Measurements from ENCODE around the gene SEPTIN11. TPM values are rescaled to one million over a fixed set of nuclear protein-coding genes. Genes with fewer than 3 reads are reported as not detected.

Gene SEPTIN11
- total and polyA plus RNA-seq, 2 of the 8 experiments (the other 6 are each of a cell fraction or from before 2014, with no cell fraction given) = 32.2 to 110 TPM

DNA sequence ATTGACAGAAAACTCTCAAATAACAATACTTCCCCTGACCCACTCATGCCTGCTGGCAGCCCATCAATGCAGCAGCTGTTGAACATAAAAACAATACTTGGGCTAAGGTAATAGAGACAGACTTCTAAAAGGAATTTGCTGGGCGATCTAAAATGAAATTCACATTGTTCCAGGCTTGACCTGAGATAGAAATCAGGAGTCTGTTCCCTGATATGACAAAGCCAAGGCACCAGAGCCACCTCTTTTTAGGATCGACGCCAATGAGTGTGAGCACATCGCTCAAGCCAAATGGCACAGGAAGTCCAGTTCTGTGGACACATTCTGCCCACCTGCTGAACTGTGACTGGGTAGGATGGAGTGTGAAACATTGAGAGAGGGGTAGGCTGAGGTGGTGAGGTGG lies 4.9 kb downstream of the SEPTIN11 start:
- Histone ChIP-seq H2BK120ac (replicated peaks; ENCODE audit: low read depth, low read length) (no peak overlapping the region), H3K27ac (ENCODE audit: low read depth, low read length) (no peak overlapping the region), H3K56ac (replicated peaks; ENCODE audit: insufficient read length, low read depth, low read length) (no peak overlapping the region), H3K14ac (ENCODE audit: insufficient read length) (no peak overlapping the region), H4K91ac (replicated peaks; ENCODE audit: insufficient read length, low read length) (no peak overlapping the region), H3K23me2 (ENCODE audit: low read depth, low read length) (peaks cover 10% of the 10 kb centered on the region), H2BK20ac (ENCODE audit: low read length) (no peak overlapping the region), H3K18ac (ENCODE audit: extremely low read depth, low read length) (no peak overlapping the region), H3K79me1 (ENCODE audit: low read depth, low read length) (peaks cover 3% of the 10 kb centered on the region; the same call in 1 of the 2 replicates), H4K5ac (ENCODE audit: insufficient read length, low read depth, low read length) (no peak overlapping the region), H2AFZ (ENCODE audit: low read length) (no peak overlapping the region), H3K4me3 (ENCODE audit: extremely low read depth in 1 of 4, insufficient read depth in 2 of 4, low read depth in 3 of 4, low read length in 4 of 4) (no peak overlapping the region), H3K9me3 (ENCODE audit: insufficient read depth in 2 of 2, low read depth in 1 of 2, low read length in 1 of 2) (no peaks in the 10 kb centered on the region), H4K20me1 (replicated peaks in 1 of 2; ENCODE audit: control insufficient read depth in 1 of 2, insufficient read depth in 2 of 2, low read length in 2 of 2) (peaks cover 0 to 4% of the 10 kb centered on the region in 2 experiments), H2BK15ac (ENCODE audit: low read length) (no peak overlapping the region), H3K23ac (ENCODE audit: insufficient read length) (peak overlapping the region; percentile 37), H3K4me1 (replicated peaks in 1 of 4; ENCODE audit: control insufficient read depth in 3 of 4, insufficient read depth in 4 of 4, low read length in 3 of 4) (peaks cover 0 to 3% (median 0%) of the 10 kb centered on the region in 4 experiments; a peak in 1 of 7 replicates), H2AK5ac (ENCODE audit: low read depth, low read length) (no peak overlapping the region), H3K79me2 (ENCODE audit: control insufficient read depth in 1 of 2, insufficient read depth in 2 of 2, low read length in 2 of 2) (peaks cover 0 to 62% of the 10 kb centered on the region in 2 experiments; a peak in 3 of 4 replicates), H3K4ac (replicated peaks; ENCODE audit: insufficient read length, low read depth, low read length) (peak overlapping the region; percentile 58), H2BK5ac (ENCODE audit: low read depth, low read length) (no peak overlapping the region), H3K9ac (replicated peaks in 1 of 4; ENCODE audit: extremely low read depth in 1 of 4, low read depth in 3 of 4, low read length in 3 of 4) (no peak overlapping the region), H3K27me3 (replicated peaks in 1 of 4; ENCODE audit: control insufficient read depth in 3 of 4, extremely low read depth in 1 of 4, insufficient read depth in 3 of 4, low read length in 3 of 4) (no peaks in the 10 kb centered on the region; a peak in 1 of 7 replicates), H3K4me2 (ENCODE audit: insufficient read depth in 1 of 2, low read depth in 2 of 2, low read length in 2 of 2) (no peak overlapping the region), H3K36me3 (ENCODE audit: control insufficient read depth in 2 of 4, insufficient read depth in 4 of 4, low read length in 3 of 4) (no peaks in the 10 kb centered on the region), H2BK12ac (ENCODE audit: low read depth, low read length) (no peak overlapping the region), H4K8ac (ENCODE audit: extremely low read depth, insufficient read depth, low read length) (no peak overlapping the region)
- FAIRE-seq (no peak), DNase-seq (ENCODE audit: low read depth in 1 of 2, low spot score in 2 of 2) (no peak)
- ChIA-PET CTCF (ENCODE audit: partially characterized antibody) (interaction anchor here (1.4 kb wide), 2 partner anchors 19 to 22 kb away, joined by 3 to 4 read pairs; no protein-coding TSS in a partner anchor), POLR2A (ENCODE audit: partially characterized antibody) (no interaction called here)
- TF ChIP-seq CHD2 (IDR thresholded peaks at IDR 0.05; ENCODE audit: low read length) (no peak), RXRA (IDR thresholded peaks at IDR 0.05; ENCODE audit: insufficient read depth, low read depth, low read length) (no peak), HDAC2 (IDR thresholded peaks at IDR 0.05; ENCODE audit: borderline replicate concordance in 1 of 2, low read depth in 2 of 2, low read length in 2 of 2) (no peak), CREB1 (IDR thresholded peaks at IDR 0.05) (no peak), POLR2A (IDR thresholded peaks at IDR 0.05; ENCODE audit: control extremely low read depth in 1 of 2, low read depth in 2 of 2, low read length in 2 of 2) (no peak), RFX5 (IDR thresholded peaks at IDR 0.05; ENCODE audit: borderline replicate concordance, low read depth, low read length) (no peak), E2F6 (IDR thresholded peaks at IDR 0.05) (no peak), BRCA1 (IDR thresholded peaks at IDR 0.05; ENCODE audit: low read depth, low read length) (no peak), SIN3A (conservative IDR thresholded peaks at IDR 0.05 in 1 of 2, IDR thresholded peaks at IDR 0.05 in 1 of 2; ENCODE audit: low read depth in 1 of 2, low read length in 2 of 2) (no peak), CBX5 (IDR thresholded peaks at IDR 0.05; ENCODE audit: low read depth, low read length) (no peak), SP4 (IDR thresholded peaks at IDR 0.05; ENCODE audit: low read length) (no peak), SRF (IDR thresholded peaks at IDR 0.05; ENCODE audit: low read depth, low read length) (no peak), KDM5A (IDR thresholded peaks at IDR 0.05; ENCODE audit: low read length) (no peak), NRF1 (IDR thresholded peaks at IDR 0.05; ENCODE audit: low read depth, low read length) (no peak), SIRT6 (IDR thresholded peaks at IDR 0.05; ENCODE audit: low read length) (no peak)
- WGBS, 2 experiments (ENCODE audit: extremely low coverage in 1 of 2, insufficient coverage in 1 of 2, insufficient read length in 1 of 2, insufficient replicate concordance in 2 of 2, low coverage in 1 of 2, low lambda C conversion rate in 2 of 2, missing lambda C conversion rate in 1 of 2) = 100% methylated on average over 4 of the region's 4 CpGs; no CpG with 5 or more reads in 1 of the 2 experiments
